ENCODE measurements around the gene TRAF3IP3.

TRAF3IP3 gene

DNA sequence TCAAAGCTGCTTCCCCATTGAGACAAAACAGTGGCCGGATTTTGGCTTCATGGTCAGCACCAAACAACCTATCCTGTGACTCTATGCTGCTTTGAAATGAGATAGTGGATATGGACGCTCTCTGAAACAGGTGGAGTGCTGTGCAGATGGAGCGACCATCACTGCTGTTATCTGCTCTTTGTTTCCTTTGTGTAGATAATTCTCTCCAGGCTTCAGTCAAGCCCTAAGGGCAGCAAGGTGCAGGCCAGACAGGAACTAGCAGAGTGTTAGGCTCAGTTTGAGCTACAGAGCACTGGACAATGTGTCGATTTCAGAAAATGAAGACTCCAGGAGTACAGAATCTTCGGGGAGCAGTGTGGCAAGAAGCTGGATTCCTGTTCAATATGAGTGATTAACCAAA is 54.9 kb downstream of the TRAF3IP3 start:
- TF ChIP-seq Cebpa-rat (IDR thresholded peaks at IDR 0.05): no peak
- Histone ChIP-seq H3K27ac (no peak overlapping the region), H3K9ac (no peak overlapping the region), H3K4me2 (no peak overlapping the region), H3K27me3 (no peaks in the 10 kb centered on the region), H4K20me1 (no peaks in the 10 kb centered on the region), H3K4me3 (no peak overlapping the region), H3K4me1 (peaks cover 0 to 44% (median 5%) of the 10 kb centered on the region in 10 experiments; a peak in 11 of 20 replicates), H3K9me3 (replicated peaks in 1 of 11) (peaks cover 0 to 5% (median 4%) of the 10 kb centered on the region in 11 experiments; a peak in 8 of 22 replicates), H3K36me3 (no peaks in the 10 kb centered on the region)

DNA sequence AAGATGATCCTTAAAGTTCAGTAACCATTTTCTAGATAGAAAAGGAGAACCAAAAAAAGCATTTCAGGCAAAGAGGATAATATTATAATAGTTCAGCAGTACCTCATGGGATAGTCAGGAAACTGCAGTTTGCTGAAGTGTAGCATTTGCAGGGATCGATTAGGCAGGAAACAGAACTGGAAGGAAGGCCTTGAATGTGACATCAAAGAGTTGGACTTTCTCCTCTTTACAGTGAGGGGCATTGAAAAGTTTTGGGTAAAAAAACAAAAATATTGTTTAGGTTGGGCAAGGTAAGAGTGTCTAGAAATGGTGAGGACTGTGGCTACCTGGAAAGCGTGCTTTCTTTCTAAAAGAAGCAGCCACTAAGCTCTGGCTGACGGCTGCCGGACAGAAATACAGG is 58.0 kb downstream of the TRAF3IP3 start:
- Histone ChIP-seq H3K27ac (no peak overlapping the region), H4K20me1 (no peaks in the 10 kb centered on the region), H3K4me3 (no peak overlapping the region), H3K4me1 (peaks cover 0 to 14% (median under 1%) of the 10 kb centered on the region in 10 experiments; a peak in 8 of 20 replicates), H3K27me3 (no peaks in the 10 kb centered on the region), H3K36me3 (no peaks in the 10 kb centered on the region), H3K9me3 (replicated peaks in 1 of 11) (no peaks in the 10 kb centered on the region), H3K9ac (no peak overlapping the region), H3K4me2 (no peak overlapping the region)
- no peak for TF ChIP-seq Cebpa-rat (IDR thresholded peaks at IDR 0.05)

DNA sequence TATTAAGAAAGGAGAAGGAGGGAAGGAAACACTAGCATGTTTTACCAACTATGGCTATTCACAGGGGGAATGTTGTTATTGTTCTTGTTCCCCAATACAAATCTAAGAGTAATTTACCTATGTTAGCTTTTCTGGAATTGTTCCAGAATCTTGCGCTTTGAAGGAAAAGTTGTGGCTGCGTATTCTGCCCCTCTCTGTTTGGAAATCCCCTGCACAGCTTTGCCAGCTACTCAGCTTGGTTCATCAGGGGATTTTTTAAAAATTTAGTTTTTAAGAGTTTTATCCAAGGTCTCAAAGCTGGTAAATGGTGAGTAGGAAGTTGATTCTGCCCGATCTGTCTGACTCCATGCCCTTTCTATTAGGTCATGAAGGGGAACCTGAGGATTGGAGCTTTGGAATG is 59.6 kb downstream of the TRAF3IP3 start:
- no peak overlapping the region for H3K9ac ChIP-seq
- no peaks in the 10 kb centered on the region for H3K9me3 ChIP-seq (replicated peaks in 1 of 11)
- H3K27ac ChIP-seq: no peak overlapping the region
- H4K20me1 ChIP-seq: no peaks in the 10 kb centered on the region
- peaks cover 0 to 12% (median 0%) of the 10 kb centered on the region in 10 experiments; a peak in 6 of 20 replicates for H3K4me1 ChIP-seq
- TF ChIP-seq Cebpa-rat (IDR thresholded peaks at IDR 0.05): no peak
- no peak overlapping the region for H3K4me2 ChIP-seq
- no peak overlapping the region for H3K4me3 ChIP-seq
- no peaks in the 10 kb centered on the region for H3K27me3 ChIP-seq
- H3K36me3 ChIP-seq: no peaks in the 10 kb centered on the region

DNA sequence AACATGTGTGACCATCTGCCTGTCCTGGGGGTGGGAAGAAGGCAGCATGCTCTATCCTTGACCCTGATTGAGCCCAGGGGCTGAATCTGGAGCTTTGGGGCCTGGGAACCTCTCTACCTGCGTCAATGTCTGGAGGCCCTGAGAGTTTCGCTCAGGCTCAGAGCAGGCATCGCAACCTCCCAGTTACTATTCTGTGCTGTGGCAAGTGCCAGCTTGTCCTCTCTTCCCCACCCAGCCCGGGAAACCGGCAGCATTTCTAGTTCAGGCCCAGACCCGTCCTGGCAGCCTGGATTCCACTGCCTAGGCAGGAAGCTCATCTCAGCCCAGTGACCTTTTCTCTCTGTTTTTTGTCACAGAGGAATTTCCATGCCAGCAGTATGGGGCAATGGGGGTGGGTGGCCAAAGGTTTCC is 60.1 kb downstream of the TRAF3IP3 start:
- Histone ChIP-seq H3K4me1 (peaks cover 0 to 12% (median 0%) of the 10 kb centered on the region in 10 experiments; a peak in 6 of 20 replicates), H3K27ac (no peak overlapping the region), H3K4me3 (no peak overlapping the region), H3K9me3 (replicated peaks in 1 of 11) (no peaks in the 10 kb centered on the region), H3K4me2 (no peak overlapping the region), H3K9ac (no peak overlapping the region), H3K27me3 (no peaks in the 10 kb centered on the region), H4K20me1 (no peaks in the 10 kb centered on the region), H3K36me3 (no peaks in the 10 kb centered on the region)
- no peak for TF ChIP-seq Cebpa-rat (IDR thresholded peaks at IDR 0.05)

DNA sequence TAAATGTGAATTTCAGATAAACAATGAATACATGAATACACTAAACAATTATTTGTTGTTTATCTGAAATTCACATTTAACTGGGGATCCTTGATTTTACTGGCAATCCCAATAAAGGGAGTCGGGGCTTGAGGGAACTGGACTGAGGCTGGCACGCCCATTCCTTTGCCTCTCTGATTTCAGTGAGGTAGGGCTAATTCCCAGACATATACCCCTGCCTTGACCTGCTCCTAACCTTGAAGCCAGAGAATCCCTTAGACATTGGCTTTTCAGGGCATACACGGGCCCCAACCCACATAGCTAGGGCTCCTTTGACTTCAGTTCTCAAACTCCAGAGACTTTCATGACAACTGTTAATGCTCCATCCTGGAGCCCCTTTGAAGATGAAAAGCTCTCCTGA is 61.1 kb downstream of the TRAF3IP3 start:
- Histone ChIP-seq H3K4me2 (no peak overlapping the region), H3K36me3 (no peaks in the 10 kb centered on the region), H3K9ac (no peak overlapping the region), H3K27ac (no peak overlapping the region), H3K4me3 (no peak overlapping the region), H3K9me3 (replicated peaks in 1 of 11) (no peaks in the 10 kb centered on the region), H3K27me3 (no peaks in the 10 kb centered on the region), H4K20me1 (no peaks in the 10 kb centered on the region), H3K4me1 (peaks cover 0 to 12% (median 0%) of the 10 kb centered on the region in 10 experiments; a peak in 6 of 20 replicates)
- no peak for TF ChIP-seq Cebpa-rat (IDR thresholded peaks at IDR 0.05)

DNA sequence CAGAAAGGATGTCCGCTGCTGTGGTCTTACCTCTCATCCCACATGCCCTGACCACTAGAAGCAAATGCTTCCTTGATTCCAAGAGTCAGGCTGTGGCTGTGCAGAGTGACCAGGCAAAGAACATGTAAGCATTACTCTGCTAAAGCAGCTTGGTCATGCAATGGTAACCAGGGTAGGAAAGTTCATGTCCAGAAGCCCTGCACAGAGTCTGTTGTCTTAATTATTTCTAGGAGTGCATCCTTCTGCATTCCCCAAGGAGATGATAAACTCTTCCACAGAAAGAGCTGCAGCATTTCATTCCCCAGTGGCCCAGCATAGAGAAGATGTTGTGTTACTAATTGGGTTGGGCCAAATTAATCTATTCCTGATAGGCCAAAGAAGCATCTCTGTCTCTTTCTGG is 61.8 kb downstream of the TRAF3IP3 start:
- Histone ChIP-seq H3K27ac (no peak overlapping the region), H3K4me3 (no peak overlapping the region), H3K36me3 (no peaks in the 10 kb centered on the region)

DNA sequence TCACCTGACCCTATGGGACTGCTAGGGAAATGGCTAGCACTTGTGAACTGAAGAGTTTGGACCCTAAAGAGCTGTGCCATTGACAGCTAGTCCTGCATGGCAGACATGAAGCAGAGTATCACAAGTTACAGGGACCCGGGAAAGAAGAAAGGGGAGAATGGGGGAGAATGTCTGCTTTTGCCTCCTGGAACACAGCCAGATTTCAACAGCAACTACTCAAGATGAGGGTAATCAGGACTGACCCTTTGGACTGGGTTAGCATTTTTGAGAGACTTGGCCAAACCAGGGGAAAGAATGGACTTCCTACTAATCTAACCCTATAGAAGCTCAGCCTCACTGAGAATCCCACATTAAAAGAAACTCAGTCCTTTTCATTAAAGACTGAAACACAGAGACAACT is 63.2 kb downstream of the TRAF3IP3 start:
- no peak overlapping the region for H3K27ac ChIP-seq
- no peaks in the 10 kb centered on the region for H3K9me3 ChIP-seq (replicated peaks in 1 of 11)
- H3K27me3 ChIP-seq: no peaks in the 10 kb centered on the region
- peaks cover 0 to 17% (median 3%) of the 10 kb centered on the region in 10 experiments; a peak in 8 of 20 replicates for H3K4me1 ChIP-seq
- H3K36me3 ChIP-seq: no peaks in the 10 kb centered on the region
- H3K4me3 ChIP-seq: no peak overlapping the region
- no peak overlapping the region for H3K9ac ChIP-seq
- H3K4me2 ChIP-seq: no peak overlapping the region
- no peak for TF ChIP-seq Cebpa-rat (IDR thresholded peaks at IDR 0.05)
- H4K20me1 ChIP-seq: no peaks in the 10 kb centered on the region

More for the DNA sequence above, 61.8 kb downstream of the TRAF3IP3 start:
- no peak overlapping the region for H3K4me2 ChIP-seq
- TF ChIP-seq Cebpa-rat (IDR thresholded peaks at IDR 0.05): no peak
- peaks cover 0 to 14% (median 1%) of the 10 kb centered on the region in 10 experiments; a peak in 8 of 20 replicates for H3K4me1 ChIP-seq
- H3K9me3 ChIP-seq (replicated peaks in 1 of 11): no peaks in the 10 kb centered on the region
- H3K27me3 ChIP-seq: no peaks in the 10 kb centered on the region
- H3K9ac ChIP-seq: no peak overlapping the region
- H4K20me1 ChIP-seq: no peaks in the 10 kb centered on the region

DNA sequence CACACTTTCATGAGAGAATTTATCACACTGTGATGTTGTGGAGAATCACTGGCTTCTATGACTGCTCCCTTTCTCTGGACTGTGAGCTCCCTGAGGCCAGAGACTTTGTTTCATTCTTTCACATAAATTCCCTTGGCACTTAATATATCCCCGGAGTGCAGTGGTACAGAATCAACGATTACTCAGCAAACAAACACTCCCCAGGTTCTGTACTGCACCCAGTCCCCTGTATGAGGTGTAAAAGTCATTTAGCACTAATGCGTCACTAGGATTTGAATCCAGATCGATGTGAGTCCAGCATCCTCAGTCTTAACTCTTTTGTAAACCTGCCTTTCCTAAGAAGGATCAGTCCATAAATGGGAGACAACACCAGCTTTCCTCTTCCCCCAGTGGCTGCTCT is 65.1 kb downstream of the TRAF3IP3 start:
- Histone ChIP-seq H3K27me3 (no peaks in the 10 kb centered on the region), H3K27ac (no peak overlapping the region)
- no peak for TF ChIP-seq Cebpa-rat (IDR thresholded peaks at IDR 0.05)

DNA sequence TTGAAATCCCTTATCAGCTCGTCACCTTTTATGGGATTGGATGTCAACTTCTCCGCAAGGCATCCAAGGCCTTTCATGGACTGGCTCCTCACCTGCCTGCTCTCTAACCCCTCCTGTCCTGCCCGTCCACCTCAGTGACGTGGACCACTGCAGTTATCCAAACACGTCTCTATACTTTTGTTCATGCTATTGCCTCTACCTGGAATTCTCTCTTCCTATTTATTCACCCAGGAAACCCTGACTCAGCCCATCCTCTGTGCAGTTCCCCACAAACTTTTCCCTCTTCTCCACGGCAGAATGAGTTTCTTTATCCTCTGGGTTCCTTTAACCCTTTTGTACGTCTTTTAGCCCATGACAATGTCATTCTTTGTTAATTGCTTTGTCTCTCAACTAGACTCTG is 66.9 kb downstream of the TRAF3IP3 start:
- Histone ChIP-seq H4K20me1 (no peaks in the 10 kb centered on the region), H3K9me3 (replicated peaks in 1 of 11) (no peaks in the 10 kb centered on the region), H3K27me3 (no peaks in the 10 kb centered on the region), H3K4me3 (no peak overlapping the region), H3K4me2 (0 out of 22 replicates have a peak overlapping the region, but pooled peaks of 2 of the 11 experiments have one; percentile 1 to 8), H3K4me1 (peaks cover 5 to 11% (median 6%) of the 10 kb centered on the region in 10 experiments; a peak in 14 of 20 replicates), H3K27ac (no peak overlapping the region), H3K9ac (no peak overlapping the region), H3K36me3 (no peaks in the 10 kb centered on the region)
- TF ChIP-seq Cebpa-rat (IDR thresholded peaks at IDR 0.05): no peak

More for the DNA sequence above, 65.1 kb downstream of the TRAF3IP3 start:
- no peaks in the 10 kb centered on the region for H3K9me3 ChIP-seq (replicated peaks in 1 of 11)
- H4K20me1 ChIP-seq: no peaks in the 10 kb centered on the region
- peaks cover 0 to 6% (median 0%) of the 10 kb centered on the region in 10 experiments; a peak in 3 of 20 replicates for H3K4me1 ChIP-seq
- no peak overlapping the region for H3K4me2 ChIP-seq
- H3K4me3 ChIP-seq: no peak overlapping the region
- H3K9ac ChIP-seq: no peak overlapping the region
- H3K36me3 ChIP-seq: no peaks in the 10 kb centered on the region

Measured in BLaER1 treated with 17β-estradiol and CSF1 and Interleukin-3, amounts not matched to agents 10 nM and 100 nM (cell line).